Measurements from ENCODE around the gene ATXN10.

GRCh38 chr22:45693835-45694234 lies 22.2 kb downstream of the ATXN10 start:
- TF ChIP-seq POLR2A (IDR thresholded peaks at IDR 0.05), result no peak
- TF ChIP-seq CTCF (IDR thresholded peaks at IDR 0.05), result no peak
